SK-N-SH (cell line): ENCODE measurements around the gene CNGA3. TPM values are rescaled to one million over a fixed set of nuclear protein-coding genes. Genes with fewer than 3 reads are reported as not detected.

Experiments
- CTCF ChIA-PET: fragments of 300-600, 350-600 bp; formaldehyde crosslinking; extraction: SDS; loops from one replicate; lab custom pipeline; 2021; lab: Yijun Ruan, JAX
- POLR2A ChIA-PET: fragments of 350-600 bp; sonication (Branson Sonifier 250); formaldehyde crosslinking; extraction: SDS; loops from one replicate; lab custom pipeline; 2020; ENCODE audit warnings: antibody characterized with exemption, inconsistent platforms; lab: Yijun Ruan, JAX
- DNase-seq: peaks from one replicate; pipeline ENCODE4 v3.0.0; 2012
- H2AFZ ChIP-seq: fragments of 200-600 bp; sonication (generic); 2 replicates; pipeline ENCODE4 v1.8.1; 2016; ENCODE audit warnings: antibody characterized with exemption, mild to moderate bottlenecking, low read depth
- H3F3A ChIP-seq: fragments of 200-600 bp; sonication (generic); replicated peaks from 2 replicates; pipeline ENCODE3; 2016; ENCODE audit warnings: antibody characterized with exemption, mild to moderate bottlenecking; ENCODE audit not compliant: insufficient read depth
- H3K27ac ChIP-seq, 2 experiments: fragments of 200-500 bp in 1 of 2; fragments of 200-600 bp in 1 of 2; sonication (Bioruptor generic) in 1 of 2; sonication (generic), shearing (Covaris generic) in 1 of 2; 2 replicates each; pipeline versions ENCODE4 v1.5.1 to v1.6.1; 2014 to 2016; ENCODE audit warnings: low read depth in 2 of 2, inconsistent platforms in 1 of 2, low read length in 1 of 2, mild to moderate bottlenecking in 1 of 2, mixed read lengths in 1 of 2
- H3K27me3 ChIP-seq: fragments of 200-600 bp; sonication (generic), shearing (Covaris generic); 2 replicates; pipeline ENCODE4 v1.6.1; 2016; ENCODE audit warnings: mixed run types; ENCODE audit not compliant: insufficient read depth
- H3K36me3 ChIP-seq, 2 experiments: fragments of 200-500 bp in 1 of 2; fragments of 200-600 bp in 1 of 2; sonication (Bioruptor generic) in 1 of 2; sonication (generic) in 1 of 2; replicated peaks in 1 of 2; 2 replicates each; pipeline versions ENCODE3 to v1.5.1; 2014 to 2016; ENCODE audit warnings: low read length in 1 of 2, mild to moderate bottlenecking in 1 of 2; ENCODE audit not compliant: insufficient read depth in 2 of 2, control insufficient read depth in 1 of 2
- H3K4me1 ChIP-seq, 2 experiments: fragments of 200-500 bp in 1 of 2; fragments of 200-600 bp in 1 of 2; sonication (Bioruptor generic) in 1 of 2; sonication (generic), shearing (Covaris generic) in 1 of 2; 2 replicates each; pipeline versions ENCODE4 v1.5.1 to v1.6.1; 2014 to 2016; ENCODE audit warnings: low read depth in 1 of 2, low read length in 1 of 2, mixed run types in 1 of 2; ENCODE audit not compliant: insufficient read depth in 2 of 2, control insufficient read depth in 1 of 2
- H3K4me2 ChIP-seq: fragments of 200-600 bp; sonication (generic), shearing (Covaris generic); 2 replicates; pipeline ENCODE4 v1.6.1; 2017; ENCODE audit warnings: mixed run types
- H3K4me3 ChIP-seq, 2 experiments: fragments of 200-500 bp in 1 of 2; fragments of 200-600 bp in 1 of 2; sonication (Bioruptor generic) in 1 of 2; sonication (generic), shearing (Covaris generic) in 1 of 2; 2 replicates each; pipeline versions ENCODE4 v1.5.1 to v1.8.1; 2014 to 2016; ENCODE audit warnings: low read depth in 2 of 2, inconsistent platforms in 1 of 2, low read length in 1 of 2, mild to moderate bottlenecking in 1 of 2, mixed read lengths in 1 of 2, moderate library complexity in 1 of 2
- H3K79me2 ChIP-seq: fragments of 200-600 bp; sonication (generic); 2 replicates; pipeline ENCODE4 v1.8.1; 2017; ENCODE audit warnings: mild to moderate bottlenecking; ENCODE audit not compliant: insufficient read depth
- H3K9ac ChIP-seq: fragments of 200-600 bp; sonication (generic); 2 replicates; pipeline ENCODE4 v1.6.1; 2017; ENCODE audit warnings: mixed run types
- H3K9me2 ChIP-seq: fragments of 200-600 bp; sonication (generic); 2 replicates; pipeline ENCODE4 v1.6.1; 2017; ENCODE audit warnings: mixed run types
- H3K9me3 ChIP-seq: fragments of 200-600 bp; sonication (generic); 2 replicates; pipeline ENCODE4 v1.6.1; 2017; ENCODE audit warnings: mixed run types, mild to moderate bottlenecking, moderate library complexity
- H4K20me1 ChIP-seq: fragments of 200-600 bp; sonication (generic); 2 replicates; pipeline ENCODE4 v1.6.1; 2017; ENCODE audit warnings: mild to moderate bottlenecking, mixed run types; ENCODE audit not compliant: insufficient read depth
- ELF1 ChIP-seq: IDR thresholded peaks from 2 replicates; pipeline ENCODE4 v1.4.0; 2012
- EP300 ChIP-seq, 2 experiments: IDR thresholded peaks; 2 replicates each; pipeline versions ENCODE4 v1.4.0 to v1.6.1; 2012; ENCODE audit warnings: borderline replicate concordance in 1 of 2, low read depth in 1 of 2, low read length in 1 of 2
- EZH2phosphoT487 ChIP-seq: fragments of 200-600 bp; sonication (generic); IDR thresholded peaks from 2 replicates; pipeline ENCODE4 v1.6.1; 2017; ENCODE audit warnings: low read depth, mixed run types, mild to moderate bottlenecking, antibody characterized with exemption, moderate library complexity, borderline replicate concordance
- FOXJ3 ChIP-seq: sonication (generic); formaldehyde crosslinking; IDR thresholded peaks from 2 replicates; pipeline ENCODE4 v1.5.1; 2020; ENCODE audit warnings: mild to moderate bottlenecking, missing genetic modification reagents
- FOXM1 ChIP-seq: IDR thresholded peaks from 2 replicates; pipeline ENCODE4 v1.4.0; 2012; ENCODE audit warnings: low read depth, mild to moderate bottlenecking
- GABPA ChIP-seq: IDR thresholded peaks from 2 replicates; pipeline ENCODE4 v1.4.0; 2012; ENCODE audit warnings: low read depth, mild to moderate bottlenecking
- IRF3 ChIP-seq: fragments of 150-350 bp; IDR thresholded peaks from 2 replicates; pipeline ENCODE4 v1.6.1; 2016; ENCODE audit warnings: mild to moderate bottlenecking, low read depth, low read length
- JUND ChIP-seq: IDR thresholded peaks from 2 replicates; pipeline ENCODE4 v1.4.0; 2012
- MAX ChIP-seq: IDR thresholded peaks from 2 replicates; pipeline ENCODE4 v1.4.0; 2012; ENCODE audit warnings: low read depth
- MEF2A ChIP-seq: IDR thresholded peaks from 2 replicates; pipeline ENCODE4 v1.4.0; 2012; ENCODE audit warnings: low read depth, borderline replicate concordance
- NFIC ChIP-seq: IDR thresholded peaks from 2 replicates; pipeline ENCODE4 v1.4.0; 2012; ENCODE audit warnings: borderline replicate concordance
- NRF1 ChIP-seq: IDR thresholded peaks from 2 replicates; pipeline ENCODE4 v1.6.1; 2012; ENCODE audit warnings: low read depth, mild to moderate bottlenecking, low read length
- RCOR1 ChIP-seq: fragments of 150-350 bp; IDR thresholded peaks from 2 replicates; pipeline ENCODE4 v1.6.1; 2017; ENCODE audit warnings: antibody characterized with exemption, low read length
- SMC3 ChIP-seq: IDR thresholded peaks from 2 replicates; pipeline ENCODE4 v1.6.1; 2012; ENCODE audit warnings: low read depth, low read length, improper control_type of control experiment
- TAF1 ChIP-seq: IDR thresholded peaks from 2 replicates; pipeline ENCODE4 v1.6.1; 2012; ENCODE audit warnings: low read depth, mild to moderate bottlenecking, low read length, moderate library complexity, borderline replicate concordance
- TEAD4 ChIP-seq: IDR thresholded peaks from 2 replicates; pipeline ENCODE4 v1.4.0; 2012; ENCODE audit warnings: mild to moderate bottlenecking, borderline replicate concordance; ENCODE audit not compliant: insufficient read depth
- USF1 ChIP-seq: IDR thresholded peaks from 2 replicates; pipeline ENCODE4 v1.4.0; 2012; ENCODE audit warnings: low read depth, borderline replicate concordance
- USF2 ChIP-seq: fragments of 150-350 bp; IDR thresholded peaks from 2 replicates; pipeline ENCODE4 v1.6.1; 2017; ENCODE audit warnings: antibody characterized with exemption, low read length, low read depth, borderline replicate concordance
- ZBTB33 ChIP-seq: IDR thresholded peaks from 2 replicates; pipeline ENCODE4 v1.4.0; 2012; ENCODE audit warnings: low read depth, borderline replicate concordance
- WGBS: methylation state at CpG from one replicate; pipeline ENCODE4 v1.1.6; 2017; ENCODE audit warnings: low lambda C conversion rate; 5-methylcytosine and 5-hydroxymethylcytosine counted together
- polyA plus RNA-seq, 3 experiments: library from polyadenylated mRNA; depleted of rRNA; stranded (reverse); fragments of >200 nt; gene quantifications; 2 replicates each; pipeline ENCODE4 v1.2.3, GENCODE V29; 2012

CNGA3 gene
- polyA plus RNA-seq, 1 of the 3 experiments (the other 2 are of a cell fraction): not detected

- no peak overlapping the region for H3K4me3 ChIP-seq
- H4K20me1 ChIP-seq: no peaks in the 10 kb centered on the region
- H3K9me3 ChIP-seq: no peaks in the 10 kb centered on the region
- H3K9ac ChIP-seq: no peak overlapping the region
- WGBS: 40% methylated on average over 4 of the region's 4 CpGs
- no peak overlapping the region for H2AFZ ChIP-seq
- peaks cover 4% of the 10 kb centered on the region; the same call in 1 of the 2 replicates for H3K27me3 ChIP-seq
- H3F3A ChIP-seq: no peaks in the 10 kb centered on the region
- H3K4me2 ChIP-seq: no peak overlapping the region
- peaks cover 0 to 2% of the 10 kb centered on the region in 2 experiments; a peak in 1 of 4 replicates for H3K4me1 ChIP-seq
- no peak for TF ChIP-seq TAF1
- no peak for TF ChIP-seq FOXM1
- no peak for TF ChIP-seq FOXJ3 (CRISPR knock-in tag)
- no peak for TF ChIP-seq MAX
- no peak for TF ChIP-seq USF2
- no peak for TF ChIP-seq ZBTB33
- no peak for TF ChIP-seq ELF1
- no peak for TF ChIP-seq GABPA
- no peak for TF ChIP-seq SMC3
- TF ChIP-seq USF1: no peak
- TF ChIP-seq EP300 (IDR thresholded peaks at IDR 0.05; ENCODE audit: borderline replicate concordance in 1 of 2, low read depth in 1 of 2, low read length in 1 of 2): no peak
- no peak for TF ChIP-seq JUND
- no peaks in the 10 kb centered on the region for H3K79me2 ChIP-seq
- ChIA-PET POLR2A (no interaction called here), CTCF (interaction anchor here (1.1 to 1.3 kb wide), 3 partner anchors 10 to 798 kb away, joined by 3 to 4 read pairs (median 3); no protein-coding TSS in a partner anchor)
- H3K36me3 ChIP-seq: no peaks in the 10 kb centered on the region
- H3K9me2 ChIP-seq: no peaks in the 10 kb centered on the region
- H3K27ac ChIP-seq: no peak overlapping the region
- no peak for DNase-seq
Observed at GRCh38 chr2:98389251-98389605, 43.0 kb downstream of the CNGA3 start.

- TF ChIP-seq GABPA: no peak
- TF ChIP-seq TEAD4: no peak
- TF ChIP-seq MAX: no peak
- no peak for TF ChIP-seq IRF3
- no peak for TF ChIP-seq EP300 (IDR thresholded peaks at IDR 0.05; ENCODE audit: borderline replicate concordance in 1 of 2, low read depth in 1 of 2, low read length in 1 of 2)
- TF ChIP-seq NRF1: no peak
- TF ChIP-seq RCOR1: no peak
- no peak for TF ChIP-seq MEF2A
- no peak for TF ChIP-seq NFIC
- no peak for TF ChIP-seq FOXJ3 (CRISPR knock-in tag)
- TF ChIP-seq EZH2phosphoT487: no peak
- Histone ChIP-seq H3K27me3 (peaks cover 1% of the 10 kb centered on the region; the same call in 1 of the 2 replicates), H3K9ac (no peak overlapping the region), H3K79me2 (no peaks in the 10 kb centered on the region), H3F3A (no peaks in the 10 kb centered on the region), H3K9me2 (no peaks in the 10 kb centered on the region), H3K9me3 (no peaks in the 10 kb centered on the region), H3K4me1 (no peaks in the 10 kb centered on the region), H4K20me1 (no peaks in the 10 kb centered on the region), H2AFZ (no peak overlapping the region), H3K36me3 (no peaks in the 10 kb centered on the region), H3K27ac (no peak overlapping the region), H3K4me2 (no peak overlapping the region), H3K4me3 (no peak overlapping the region)
- WGBS: 59% methylated on average over 11 of the region's 19 CpGs
- ChIA-PET POLR2A (no interaction called here), CTCF (interaction anchor here (0.6 to 1.3 kb wide), 4 partner anchors 556 to 800 kb away, joined by 3 to 4 read pairs (median 3); no protein-coding TSS in a partner anchor)
- peak; percentile 6 for DNase-seq
Observed at GRCh38 chr2:98390571-98391476, 44.6 kb downstream of the CNGA3 start.
